IMR-90 (cell line): Measurements from ENCODE around the gene LRTM1. TPM values are rescaled to one million over a fixed set of nuclear protein-coding genes. Genes with fewer than 3 reads are reported as not detected.
A peak's percentile ranks its signal among the peaks of the same experiment; 100 is the strongest.

Experiments
- ATAC-seq: fragments of 200-7000 bp; cut with Tn5 transposase; 2 replicates; pipeline ENCODE4 v1.9.1; 2020; ENCODE audit warnings: low read depth, mild to moderate bottlenecking, moderate library complexity
- BruUV-seq: library from RNA; stranded (reverse); fragments of 400-500 nt; replicated peaks from 2 replicates; lab custom pipeline; 2021; lab: Mats Ljungman, UMichigan
- CTCF ChIA-PET: fragments of 300-600 bp; formaldehyde crosslinking; extraction: SDS; loops from one replicate; lab custom pipeline; 2021; ENCODE audit warnings: antibody characterized with exemption; lab: Yijun Ruan, JAX
- POLR2A ChIA-PET: fragments of 300-600 bp; sonication (Branson Sonifier 250); formaldehyde crosslinking; loops from one replicate; lab custom pipeline; 2022; ENCODE audit warnings: antibody characterized with exemption; ENCODE audit not compliant: unreplicated experiment; lab: Charles Lee
- DNase-seq: peaks from one replicate; pipeline ENCODE4 v3.0.0; 2013
- H2AFZ ChIP-seq: replicated peaks from 2 replicates; pipeline ENCODE3; 2013; ENCODE audit warnings: low read length, mild to moderate bottlenecking; ENCODE audit not compliant: poor library complexity
- H2AK5ac ChIP-seq: 2 replicates; pipeline ENCODE4 v1.6.1; 2013; ENCODE audit warnings: low read depth, low read length, inconsistent platforms
- H2AK9ac ChIP-seq: replicated peaks from 2 replicates; pipeline ENCODE3; 2013; ENCODE audit warnings: mild to moderate bottlenecking, low read depth, low read length, moderate library complexity; ENCODE audit not compliant: poor library complexity
- H2BK120ac ChIP-seq: 2 replicates; pipeline ENCODE4 v1.6.1; 2013; ENCODE audit warnings: low read depth, low read length, inconsistent platforms
- H2BK15ac ChIP-seq: 3 replicates; pipeline ENCODE4 v1.6.1; 2013; ENCODE audit warnings: low read depth, low read length, inconsistent platforms
- H2BK20ac ChIP-seq: 2 replicates; pipeline ENCODE4 v1.6.1; 2013; ENCODE audit warnings: low read depth, mild to moderate bottlenecking, inconsistent platforms, low read length, moderate library complexity
- H2BK5ac ChIP-seq: 2 replicates; pipeline ENCODE4 v1.6.1; 2013; ENCODE audit warnings: mild to moderate bottlenecking, low read depth, low read length, inconsistent platforms; ENCODE audit not compliant: poor library complexity, severe bottlenecking
- H3K14ac ChIP-seq: replicated peaks from 2 replicates; pipeline ENCODE4 v1.6.1; 2013; ENCODE audit warnings: low read depth, low read length, inconsistent platforms
- H3K18ac ChIP-seq: 2 replicates; pipeline ENCODE4 v1.6.1; 2013; ENCODE audit warnings: low read depth, low read length, control low read depth
- H3K23ac ChIP-seq: 2 replicates; pipeline ENCODE4 v1.6.1; 2013; ENCODE audit warnings: low read depth, low read length, inconsistent platforms
- H3K27ac ChIP-seq: 2 replicates; pipeline ENCODE4 v1.5.1; 2013; ENCODE audit warnings: mild to moderate bottlenecking, control low read depth, low read length; ENCODE audit not compliant: insufficient read depth
- H3K27me3 ChIP-seq: 2 replicates; pipeline ENCODE4 v1.6.1; 2013; ENCODE audit warnings: low read length; ENCODE audit not compliant: control insufficient read depth, insufficient read depth
- H3K36me3 ChIP-seq: 2 replicates; pipeline ENCODE4 v1.6.1; 2013; ENCODE audit warnings: low read length, mixed read lengths; ENCODE audit not compliant: control insufficient read depth, insufficient read depth
- H3K4ac ChIP-seq: 2 replicates; pipeline ENCODE4 v1.6.1; 2013; ENCODE audit warnings: low read depth, low read length, inconsistent platforms
- H3K4me1 ChIP-seq: 2 replicates; pipeline ENCODE4 v1.6.1; 2013; ENCODE audit warnings: low read length, mixed read lengths; ENCODE audit not compliant: control insufficient read depth, insufficient read depth
- H3K4me2 ChIP-seq: 2 replicates; pipeline ENCODE4 v1.6.1; 2013; ENCODE audit warnings: low read depth, mild to moderate bottlenecking, control low read depth, low read length, moderate library complexity
- H3K4me3 ChIP-seq: 2 replicates; pipeline ENCODE4 v1.5.1; 2013; ENCODE audit warnings: low read depth, mild to moderate bottlenecking, control low read depth, low read length, moderate library complexity; ENCODE audit not compliant: insufficient read depth
- H3K56ac ChIP-seq: 2 replicates; pipeline ENCODE4 v1.6.1; 2013; ENCODE audit warnings: low read length, inconsistent platforms; ENCODE audit not compliant: insufficient read depth; ENCODE audit errors: extremely low read depth
- H3K79me1 ChIP-seq, 2 experiments: 2 replicates each; pipeline ENCODE4 v1.6.1; 2013; ENCODE audit warnings: low read length in 2 of 2, inconsistent platforms in 1 of 2, low read depth in 1 of 2
- H3K9ac ChIP-seq: 2 replicates; pipeline ENCODE4 v1.6.1; 2013; ENCODE audit warnings: low read depth, low read length, control low read depth
- H3K9me1 ChIP-seq: 2 replicates; pipeline ENCODE4 v1.6.1; 2013; ENCODE audit warnings: low read length, inconsistent platforms; ENCODE audit not compliant: insufficient read depth
- H3K9me3 ChIP-seq: 2 replicates; pipeline ENCODE4 v1.6.1; 2013; ENCODE audit warnings: low read length; ENCODE audit not compliant: control insufficient read depth, insufficient read depth
- H4K20me1 ChIP-seq: 2 replicates; pipeline ENCODE4 v1.6.1; 2013; ENCODE audit warnings: low read length, inconsistent platforms; ENCODE audit not compliant: insufficient read depth
- H4K5ac ChIP-seq: 2 replicates; pipeline ENCODE4 v1.6.1; 2013; ENCODE audit warnings: mild to moderate bottlenecking, low read depth, low read length, control low read depth
- H4K8ac ChIP-seq, 2 experiments: 2 replicates each; pipeline ENCODE4 v1.6.1; 2013; ENCODE audit warnings: low read depth in 2 of 2, low read length in 2 of 2, control low read depth in 1 of 2, inconsistent platforms in 1 of 2
- H4K91ac ChIP-seq: 2 replicates; pipeline ENCODE4 v1.6.1; 2013; ENCODE audit warnings: low read depth, low read length, inconsistent platforms; ENCODE audit not compliant: insufficient read depth
- CEBPB ChIP-seq: IDR thresholded peaks from 2 replicates; pipeline ENCODE4 v1.6.1; 2012; ENCODE audit warnings: low read depth, low read length, improper control_type of control experiment
- RAD21 ChIP-seq: IDR thresholded peaks from 2 replicates; pipeline ENCODE4 v1.6.1; 2012; ENCODE audit warnings: low read length, improper control_type of control experiment
- WGBS, 2 experiments: methylation state at CpG; one replicate each; pipeline versions ENCODE4 v1.1.5 to v1.1.7; 2013; ENCODE audit warnings: missing lambda C conversion rate in 2 of 2; ENCODE audit not compliant: insufficient read length in 1 of 2; ENCODE audit errors: extremely low coverage in 2 of 2; 5-methylcytosine and 5-hydroxymethylcytosine counted together
- dilution Hi-C: fragments of 300-500 bp; cut with HindIII; formaldehyde crosslinking; loops from one replicate; pipeline ENCODE4 v1.14.3; 2018; ENCODE audit warnings: low sequenced_read_pairs; ENCODE audit not compliant: unreplicated experiment
- in situ Hi-C: fragments of 300-500 bp; cut with MboI; formaldehyde crosslinking; loops from 3 replicates; pipeline ENCODE4 v1.14.3; 2019; ENCODE audit warnings: low sequenced_read_pairs, inconsistent platforms, mixed read lengths
- intact Hi-C: fragments of 100-400 bp; cut with micrococcal nuclease; formaldehyde crosslinking; loops from 2 replicates; pipeline ENCODE4 v1.10.0; 2022
- polyA plus RNA-seq, 3 experiments: library from polyadenylated mRNA; depleted of rRNA; stranded (reverse); fragments of >200 nt; gene quantifications; 2 replicates each; pipeline ENCODE4 v1.2.3, GENCODE V29; 2012; ENCODE audit warnings: low replicate concordance in 1 of 3
- total RNA-seq: library from RNA; depleted of rRNA; stranded (reverse); fragments of >200 nt; gene quantifications from 2 replicates; pipeline ENCODE4 v1.2.3, GENCODE V29; 2012

The LRTM1 gene
- total and polyA plus RNA-seq, 2 of the 4 experiments (the other 2 are of a cell fraction), result not detected

GRCh38 chr3:54892168-54892567, 35.7 kb downstream of the LRTM1 start:
- POLR2A ChIA-PET, result no interaction called here
- peak overlapping the region; percentile 88 for H2AK5ac ChIP-seq
- no CpG with 5 or more reads among the region's 2 CpGs for WGBS, 2 experiments

More at GRCh38 chr3:54892168-54892567, 35.7 kb downstream of the LRTM1 start:
- Histone ChIP-seq H3K9me3 (no peaks in the 10 kb centered on the region), H3K9ac (no peak overlapping the region), H3K27ac (peak overlapping the region; percentile 50; the same call in 1 of the 2 replicates), H3K56ac (peak overlapping the region; percentile 13; the same call in 1 of the 2 replicates), H2BK15ac (peak overlapping the region; percentile 39; the same call in 2 of the 3 replicates), H3K18ac (peak overlapping the region; percentile 65), H3K4me2 (no peak overlapping the region), H3K4me3 (no peak overlapping the region), H2BK20ac (peak overlapping the region; percentile 68), H4K5ac (peak overlapping the region; percentile 65), H4K20me1 (no peaks in the 10 kb centered on the region), H3K14ac (peak overlapping the region; percentile 21), H3K4ac (peak overlapping the region; percentile 70), H2BK5ac (peak overlapping the region; percentile 56), H4K8ac (peak overlapping the region; percentile 38 to 65; a peak in 3 of 4 replicates), H3K27me3 (no peaks in the 10 kb centered on the region), H3K36me3 (no peaks in the 10 kb centered on the region), H3K4me1 (peaks cover 16% of the 10 kb centered on the region), H4K91ac (peak overlapping the region; percentile 85), H3K23ac (peak overlapping the region; percentile 50), H3K9me1 (peaks cover 13% of the 10 kb centered on the region), H3K79me1 (no peaks in the 10 kb centered on the region), H2AK9ac (peak overlapping the region; percentile 70), H2BK120ac (peak overlapping the region; percentile 70), H2AFZ (no peak overlapping the region)
- no TSS peak for BruUV-seq
- dilution Hi-C loops, result no loop called here
- TF ChIP-seq CEBPB (no peak), RAD21 (no peak)
- no peak for ATAC-seq
- CTCF ChIA-PET, result interaction anchor here (0.8 kb wide), 1 partner anchor 7 kb away, joined by 3 read pairs; no protein-coding TSS in a partner anchor
- no peak for DNase-seq
- in situ Hi-C loops, result no loop called here
- intact Hi-C loops, result no loop called here
